ENCODE data around the gene SLC39A9. TPM values are rescaled to one million over a fixed set of nuclear protein-coding genes. Genes with fewer than 3 reads are reported as not detected.
"Not testable (repeated sequence)": the region's sequence is repeated elsewhere in the genome, so short reads cannot be mapped to it uniquely, and the experiment has no call there.

The SLC39A9 gene
- total and polyA plus RNA-seq, 4 donors: 20.5 to 74.9 (median 43.4) TPM

- WGBS, 2 donors: 77 to 91% methylated on average over 2 of the region's 2 CpGs
- H3K4me1 ChIP-seq (ENCODE audit: control insufficient read depth in 5 of 5, insufficient read depth in 5 of 5, low read length in 5 of 5): peaks cover 0 to 5% (median 0%) of the 10 kb centered on the region in 5 donors
- DNase-seq: no peak
- peaks cover 17 to 31% (median 25%) of the 10 kb centered on the region in 4 donors for H3K36me3 ChIP-seq (ENCODE audit: control insufficient read depth in 4 of 4, insufficient read depth in 4 of 4, low read length in 4 of 4)
- peaks cover 0 to 10% (median 4%) of the 10 kb centered on the region in 4 donors for H3K9me3 ChIP-seq (ENCODE audit: control insufficient read depth in 4 of 4, insufficient read depth in 3 of 4, low read length in 3 of 4)
- H3K27ac ChIP-seq (ENCODE audit: low read depth in 1 of 2, low read length in 1 of 2): no peak overlapping the region
- ATAC-seq (ENCODE audit: insufficient read depth, low FRiP score): no peak
- H3K27me3 ChIP-seq (ENCODE audit: control insufficient read depth in 3 of 3, insufficient read depth in 3 of 3, low read length in 2 of 3): no peaks in the 10 kb centered on the region
- no peak overlapping the region for H3K4me3 ChIP-seq
- no peak overlapping the region for H3K9ac ChIP-seq (ENCODE audit: insufficient read depth in 1 of 2, low read length in 2 of 2)
- TF ChIP-seq, protein P1, sequence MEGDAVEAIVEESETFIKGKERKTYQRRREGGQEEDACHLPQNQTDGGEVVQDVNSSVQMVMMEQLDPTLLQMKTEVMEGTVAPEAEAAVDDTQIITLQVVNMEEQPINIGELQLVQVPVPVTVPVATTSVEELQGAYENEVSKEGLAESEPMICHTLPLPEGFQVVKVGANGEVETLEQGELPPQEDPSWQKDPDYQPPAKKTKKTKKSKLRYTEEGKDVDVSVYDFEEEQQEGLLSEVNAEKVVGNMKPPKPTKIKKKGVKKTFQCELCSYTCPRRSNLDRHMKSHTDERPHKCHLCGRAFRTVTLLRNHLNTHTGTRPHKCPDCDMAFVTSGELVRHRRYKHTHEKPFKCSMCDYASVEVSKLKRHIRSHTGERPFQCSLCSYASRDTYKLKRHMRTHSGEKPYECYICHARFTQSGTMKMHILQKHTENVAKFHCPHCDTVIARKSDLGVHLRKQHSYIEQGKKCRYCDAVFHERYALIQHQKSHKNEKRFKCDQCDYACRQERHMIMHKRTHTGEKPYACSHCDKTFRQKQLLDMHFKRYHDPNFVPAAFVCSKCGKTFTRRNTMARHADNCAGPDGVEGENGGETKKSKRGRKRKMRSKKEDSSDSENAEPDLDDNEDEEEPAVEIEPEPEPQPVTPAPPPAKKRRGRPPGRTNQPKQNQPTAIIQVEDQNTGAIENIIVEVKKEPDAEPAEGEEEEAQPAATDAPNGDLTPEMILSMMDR (IDR thresholded peaks at IDR 0.05; ENCODE audit: control extremely low read depth, extremely low read depth): no peak
Observed at GRCh38 chr14:69378274-69378673, 20.2 kb upstream of the SLC39A9 start.

- peaks cover 0 to 7% (median 0%) of the 10 kb centered on the region in 5 donors for H3K4me1 ChIP-seq (ENCODE audit: control insufficient read depth in 5 of 5, insufficient read depth in 5 of 5, low read length in 5 of 5)
- H3K9ac ChIP-seq (ENCODE audit: insufficient read depth in 1 of 2, low read length in 2 of 2): no peak overlapping the region
- H3K4me3 ChIP-seq: no peak overlapping the region
- H3K27ac ChIP-seq (ENCODE audit: low read depth in 1 of 2, low read length in 1 of 2): no peak overlapping the region
- ATAC-seq (ENCODE audit: insufficient read depth, low FRiP score) (no peak), DNase-seq (no peak)
- H3K9me3 ChIP-seq (ENCODE audit: control insufficient read depth in 4 of 4, insufficient read depth in 3 of 4, low read length in 3 of 4): no peaks in the 10 kb centered on the region
- TF ChIP-seq, protein P1 (IDR thresholded peaks at IDR 0.05; ENCODE audit: control extremely low read depth, extremely low read depth): no peak
- WGBS, 2 donors: 68 to 85% methylated on average over 3 of the region's 3 CpGs
- peaks cover 15 to 51% (median 26%) of the 10 kb centered on the region in 4 donors for H3K36me3 ChIP-seq (ENCODE audit: control insufficient read depth in 4 of 4, insufficient read depth in 4 of 4, low read length in 4 of 4)
- H3K27me3 ChIP-seq (ENCODE audit: control insufficient read depth in 3 of 3, insufficient read depth in 3 of 3, low read length in 2 of 3): no peaks in the 10 kb centered on the region
Observed at GRCh38 chr14:69387311-69387710, 11.2 kb upstream of the SLC39A9 start.

GRCh38 chr14:69391400-69391799 is 7.1 kb upstream of the SLC39A9 start:
- H3K9me3 ChIP-seq (ENCODE audit: control insufficient read depth in 4 of 4, insufficient read depth in 3 of 4, low read length in 3 of 4); H3K27ac ChIP-seq (ENCODE audit: low read depth in 1 of 2, low read length in 1 of 2); DNase-seq; H3K9ac ChIP-seq (ENCODE audit: insufficient read depth in 1 of 2, low read length in 2 of 2); H3K27me3 ChIP-seq (ENCODE audit: control insufficient read depth in 3 of 3, insufficient read depth in 3 of 3, low read length in 2 of 3); H3K4me1 ChIP-seq (ENCODE audit: control insufficient read depth in 5 of 5, insufficient read depth in 5 of 5, low read length in 5 of 5); ATAC-seq (ENCODE audit: insufficient read depth, low FRiP score); H3K4me3 ChIP-seq: not testable (repeated sequence)
- 87 to 91% methylated on average over 8 of the region's 8 CpGs for WGBS, 2 donors
- H3K36me3 ChIP-seq (ENCODE audit: control insufficient read depth in 4 of 4, insufficient read depth in 4 of 4, low read length in 4 of 4): peaks cover 22 to 59% (median 31%) of the 10 kb centered on the region in 4 donors

- no peaks in the 10 kb centered on the region for H3K27me3 ChIP-seq (ENCODE audit: control insufficient read depth in 3 of 3, insufficient read depth in 3 of 3, low read length in 2 of 3)
- no peak overlapping the region for H3K9ac ChIP-seq (ENCODE audit: insufficient read depth in 1 of 2, low read length in 2 of 2)
- no peak for DNase-seq
- WGBS, 2 donors: 93 to 95% methylated on average over 3 of the region's 3 CpGs
- no peak overlapping the region for H3K27ac ChIP-seq (ENCODE audit: low read depth in 1 of 2, low read length in 1 of 2)
- no peak for ATAC-seq (ENCODE audit: insufficient read depth, low FRiP score)
- TF ChIP-seq, protein P1 (IDR thresholded peaks at IDR 0.05; ENCODE audit: control extremely low read depth, extremely low read depth): no peak
- no peak overlapping the region for H3K4me3 ChIP-seq
- H3K9me3 ChIP-seq (ENCODE audit: control insufficient read depth in 4 of 4, insufficient read depth in 3 of 4, low read length in 3 of 4): no peaks in the 10 kb centered on the region
- peaks cover 22 to 61% (median 27%) of the 10 kb centered on the region in 4 donors for H3K36me3 ChIP-seq (ENCODE audit: control insufficient read depth in 4 of 4, insufficient read depth in 4 of 4, low read length in 4 of 4)
- H3K4me1 ChIP-seq (ENCODE audit: control insufficient read depth in 5 of 5, insufficient read depth in 5 of 5, low read length in 5 of 5): peaks cover 0 to 10% (median 5%) of the 10 kb centered on the region in 5 donors
Observed at GRCh38 chr14:69392481-69392880, 6.0 kb upstream of the SLC39A9 start.

Data from lung (tissue), 12 donors.